WTC11 (cell line): ENCODE results near the gene NECTIN1. TPM values are rescaled to one million over a fixed set of nuclear protein-coding genes. Genes with fewer than 3 reads are reported as not detected.
A peak's percentile ranks its signal among the peaks of the same experiment; 100 is the strongest.

ENCODE experiments used
- ATAC-seq: fragments of 200-7000 bp; cut with Tn5 transposase; 2 replicates; pipeline ENCODE4 v1.10.0; 2021; ENCODE audit warnings: mild to moderate bottlenecking, moderate library complexity
- CTCF ChIA-PET: fragments of 300-600 bp; sonication (Branson Sonifier 250); formaldehyde crosslinking; loops from one replicate; lab custom pipeline; 2021; ENCODE audit warnings: antibody characterized with exemption; lab: Charles Lee
- POLR2A ChIA-PET: fragments of 350-600 bp; sonication (Branson Sonifier 250); formaldehyde crosslinking; loops from one replicate; lab custom pipeline; 2021; ENCODE audit warnings: antibody characterized with exemption; lab: Charles Lee
- DNase-seq: peaks from one replicate; pipeline ENCODE4 v3.0.0; 2021; ENCODE audit warnings: low spot score
- H3K27ac Mint-ChIP-seq: 2 replicates; pipeline ENCODE4 v1.8.0; 2021; ENCODE audit warnings: mixed read lengths
- H3K27me3 Mint-ChIP-seq: 2 replicates; pipeline ENCODE4 v1.8.0; 2021; ENCODE audit warnings: low read depth, mild to moderate bottlenecking, moderate library complexity, mixed read lengths
- H3K36me3 Mint-ChIP-seq: 2 replicates; pipeline ENCODE4 v1.8.0; 2021; ENCODE audit warnings: mixed read lengths
- H3K4me1 Mint-ChIP-seq: 2 replicates; pipeline ENCODE4 v1.8.0; 2022; ENCODE audit warnings: mixed read lengths
- H3K4me3 Mint-ChIP-seq: 2 replicates; pipeline ENCODE4 v1.8.0; 2021; ENCODE audit warnings: mild to moderate bottlenecking, moderate library complexity, mixed read lengths
- H3K9me3 Mint-ChIP-seq: 2 replicates; pipeline ENCODE4 v1.8.0; 2021; ENCODE audit warnings: mixed read lengths
- ATF1 ChIP-seq: sonication (generic); formaldehyde crosslinking; IDR thresholded peaks from 2 replicates; pipeline ENCODE4 v1.8.1; 2023; ENCODE audit warnings: mild to moderate bottlenecking, moderate library complexity, missing genetic modification reagents
- CREM ChIP-seq: sonication (generic); formaldehyde crosslinking; IDR thresholded peaks from 2 replicates; pipeline ENCODE4 v1.8.1; 2022; ENCODE audit warnings: mild to moderate bottlenecking, missing genetic modification reagents, moderate library complexity
- ETV6 ChIP-seq: sonication (generic); formaldehyde crosslinking; IDR thresholded peaks from 2 replicates; pipeline ENCODE4 v1.8.1; 2022; ENCODE audit warnings: mild to moderate bottlenecking, missing genetic modification reagents
- GABPB1 ChIP-seq: sonication (generic); formaldehyde crosslinking; IDR thresholded peaks from 2 replicates; pipeline ENCODE4 v1.8.1; 2023; ENCODE audit warnings: mild to moderate bottlenecking, missing genetic modification reagents
- GRHL2 ChIP-seq: fragments of 250-450 bp; sonication (Bioruptor Pico); IDR thresholded peaks from 2 replicates; pipeline ENCODE4 v1.8.0; 2022; ENCODE audit warnings: mild to moderate bottlenecking, moderate library complexity; ENCODE audit not compliant: insufficient replicate concordance, severe bottlenecking
- NFE2L1 ChIP-seq: sonication (generic); formaldehyde crosslinking; IDR thresholded peaks from 2 replicates; pipeline ENCODE4 v1.8.1; 2023; ENCODE audit warnings: missing genetic modification reagents
- NFYB ChIP-seq: sonication (generic); formaldehyde crosslinking; conservative IDR thresholded peaks from 2 replicates; pipeline ENCODE4 v1.8.0; 2022; ENCODE audit warnings: low read depth, missing genetic modification reagents
- NR3C1 ChIP-seq: sonication (generic); formaldehyde crosslinking; conservative IDR thresholded peaks from 2 replicates; pipeline ENCODE4 v1.8.1; 2023; ENCODE audit warnings: low read depth, mild to moderate bottlenecking, missing genetic modification reagents
- PRRX2 ChIP-seq: fragments of 250-450 bp; sonication (Bioruptor Pico); IDR thresholded peaks from 2 replicates; pipeline ENCODE4 v1.8.0; 2021; ENCODE audit warnings: mild to moderate bottlenecking
- SMAD3 ChIP-seq: sonication (generic); formaldehyde crosslinking; IDR thresholded peaks from 2 replicates; pipeline ENCODE4 v1.8.0; 2022; ENCODE audit warnings: missing genetic modification reagents, mild to moderate bottlenecking, borderline replicate concordance
- SOX15 ChIP-seq: fragments of 250-450 bp; sonication (Bioruptor Pico); IDR thresholded peaks from 2 replicates; pipeline ENCODE4 v1.9.0; 2021; ENCODE audit warnings: mild to moderate bottlenecking
- SP1 ChIP-seq: sonication (generic); formaldehyde crosslinking; conservative IDR thresholded peaks from 2 replicates; pipeline ENCODE4 v1.8.1; 2022; ENCODE audit warnings: missing genetic modification reagents
- TCF7 ChIP-seq: sonication (generic); formaldehyde crosslinking; IDR thresholded peaks from 2 replicates; pipeline ENCODE4 v1.8.0; 2022; ENCODE audit warnings: mild to moderate bottlenecking, low read depth, missing genetic modification reagents, moderate library complexity
- ZNF138 ChIP-seq: sonication (generic); formaldehyde crosslinking; conservative IDR thresholded peaks from 2 replicates; pipeline ENCODE4 v1.8.1; 2022; ENCODE audit warnings: mild to moderate bottlenecking, moderate library complexity, missing genetic modification reagents
- ZNF396 ChIP-seq: fragments of 250-450 bp; sonication (Bioruptor Pico); IDR thresholded peaks from 2 replicates; pipeline ENCODE4 v1.8.0; 2021; ENCODE audit warnings: mild to moderate bottlenecking, moderate library complexity, borderline replicate concordance
- total RNA-seq: library from RNA; stranded (reverse); gene quantifications from 3 replicates; pipeline ENCODE4 v1.2.3, GENCODE V29; 2021
- TF ChIP-seq, protein P1 (sequence below): sonication (generic); formaldehyde crosslinking; IDR thresholded peaks from 2 replicates; pipeline ENCODE4 v1.8.0; 2022; ENCODE audit warnings: mild to moderate bottlenecking, missing genetic modification reagents
- TF ChIP-seq, protein P2 (sequence below): fragments of 250-450 bp; sonication (Bioruptor Pico); IDR thresholded peaks from 2 replicates; pipeline ENCODE4 v1.9.0; 2021; ENCODE audit warnings: mild to moderate bottlenecking
- TF ChIP-seq, protein P3 (sequence below): sonication (generic); formaldehyde crosslinking; IDR thresholded peaks from 2 replicates; pipeline ENCODE4 v1.8.0; 2022; ENCODE audit warnings: mild to moderate bottlenecking, missing genetic modification reagents
- TF ChIP-seq, protein P4 (sequence below): sonication (generic); formaldehyde crosslinking; IDR thresholded peaks from 2 replicates; pipeline ENCODE4 v1.8.1; 2022; ENCODE audit warnings: mild to moderate bottlenecking, moderate library complexity, missing genetic modification reagents
- TF ChIP-seq, protein P5 (sequence below): sonication (generic); formaldehyde crosslinking; IDR thresholded peaks from 2 replicates; pipeline ENCODE4 v1.8.1; 2022; ENCODE audit warnings: mild to moderate bottlenecking, missing genetic modification reagents, moderate library complexity, borderline replicate concordance
- TF ChIP-seq, protein P6 (sequence below): sonication (generic); formaldehyde crosslinking; IDR thresholded peaks from 2 replicates; pipeline ENCODE4 v1.8.0; 2023; ENCODE audit warnings: mild to moderate bottlenecking, missing genetic modification reagents
- TF ChIP-seq, protein P7 (sequence below): fragments of 200-600 bp; IDR thresholded peaks from 2 replicates; pipeline ENCODE4 v1.8.0; 2022; ENCODE audit warnings: antibody characterized with exemption
- TF ChIP-seq, protein P8 (sequence below): sonication (generic); formaldehyde crosslinking; IDR thresholded peaks from 2 replicates; pipeline ENCODE4 v1.8.1; 2023; ENCODE audit warnings: mild to moderate bottlenecking, missing genetic modification reagents

NECTIN1 gene
- total RNA-seq, 1 experiment from 2014 or later, result 86.2 TPM

DNA sequence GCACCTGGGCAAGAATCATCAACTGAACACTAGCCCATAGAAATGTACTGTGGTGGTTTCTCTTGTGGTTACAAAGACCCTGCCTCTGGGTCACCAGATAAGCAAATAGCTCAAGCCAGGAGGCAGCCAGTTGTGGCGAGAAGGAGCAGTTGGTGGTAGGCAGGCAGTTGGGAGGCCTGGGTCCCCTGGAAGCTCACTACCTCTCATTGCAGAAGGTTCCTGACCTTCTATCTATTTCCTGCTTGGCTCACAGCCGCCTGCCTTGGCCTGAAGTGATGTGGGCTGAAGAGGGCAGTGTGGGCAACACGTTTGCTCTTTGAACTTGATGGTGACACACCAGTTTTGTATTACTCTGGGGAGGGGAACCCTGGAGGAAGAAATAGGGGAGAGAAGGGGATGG lies 34.7 kb downstream of the NECTIN1 start:
- H3K36me3 Mint-ChIP-seq, result no peaks in the 10 kb centered on the region
- H3K9me3 Mint-ChIP-seq, result no peaks in the 10 kb centered on the region
- H3K27ac Mint-ChIP-seq, result peak overlapping the region; percentile 19; the same call in 1 of the 2 replicates
- ChIA-PET POLR2A (interaction anchor here (1.0 to 1.2 kb wide), 2 partner anchors 9 to 32 kb away, joined by 3 read pairs; no protein-coding TSS in a partner anchor), CTCF (interaction anchor here (0.6 to 9.0 kb wide), 8 partner anchors 16 to 385 kb away, joined by 3 to 66 read pairs (median 4); partner anchors contain the start of gene NECTIN1)
- ATAC-seq (no peak), DNase-seq (no peak)
- no peaks in the 10 kb centered on the region for H3K27me3 Mint-ChIP-seq
- H3K4me3 Mint-ChIP-seq, result no peak overlapping the region
- TF ChIP-seq SP1 (CRISPR knock-in tag), result no peak
- no peak for TF ChIP-seq GRHL2 (CRISPR knock-in tag)
- TF ChIP-seq, all 79 proteins: peak for 0
- peaks cover 76% of the 10 kb centered on the region for H3K4me1 Mint-ChIP-seq

DNA sequence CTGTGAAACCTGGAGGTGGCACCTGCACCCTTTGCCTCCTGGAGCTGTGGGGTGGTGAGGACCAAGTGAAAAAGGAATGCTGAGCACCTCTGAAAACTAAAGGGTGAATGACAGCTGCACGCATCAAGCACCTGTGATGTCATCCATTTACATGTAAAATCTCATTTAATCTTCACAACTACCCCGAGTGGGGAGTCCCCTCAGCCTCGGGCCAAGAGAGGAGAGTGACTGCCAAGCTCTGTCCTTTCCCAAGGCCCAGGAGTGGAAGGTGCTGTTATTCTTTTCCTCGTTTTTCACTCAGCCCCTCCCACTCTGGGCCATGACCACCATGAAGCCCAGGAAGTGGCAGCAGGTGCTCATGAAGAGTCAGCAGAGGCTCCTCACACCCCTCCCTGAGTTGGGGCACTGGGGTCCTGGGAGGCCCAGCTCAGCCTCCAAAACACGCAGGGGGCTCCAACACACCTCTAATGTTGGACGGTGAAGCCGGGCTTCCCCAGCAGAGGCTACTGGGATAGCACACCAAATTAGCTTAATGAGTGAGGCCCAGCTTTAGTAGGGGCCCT lies 35.7 kb downstream of the NECTIN1 start:
- no peaks in the 10 kb centered on the region for H3K27me3 Mint-ChIP-seq
- DNase-seq (no peak), ATAC-seq (no peak)
- peaks cover 83% of the 10 kb centered on the region for H3K4me1 Mint-ChIP-seq
- POLR2A ChIA-PET, result interaction anchor here (1.2 kb wide), 1 partner anchor 8 kb away, joined by 3 read pairs; no protein-coding TSS in a partner anchor
- no peak overlapping the region for H3K4me3 Mint-ChIP-seq
- H3K9me3 Mint-ChIP-seq, result no peaks in the 10 kb centered on the region
- CTCF ChIA-PET, result interaction anchor here (0.6 to 9.0 kb wide), 7 partner anchors 11 to 415 kb away, joined by 3 to 66 read pairs (median 6); partner anchors contain the start of gene NECTIN1
- no peaks in the 10 kb centered on the region for H3K36me3 Mint-ChIP-seq
- peak overlapping the region; percentile 78; the same call in 1 of the 2 replicates for H3K27ac Mint-ChIP-seq
- TF ChIP-seq PRRX2 (CRISPR knock-in tag) (no peak), NR3C1 (CRISPR knock-in tag) (no peak), NFYB (no peak), ZNF138 (CRISPR knock-in tag) (no peak), SOX15 (CRISPR knock-in tag) (no peak), GABPB1 (CRISPR knock-in tag) (no peak), SMAD3 (CRISPR knock-in tag) (no peak)
- TF ChIP-seq, protein P1, sequence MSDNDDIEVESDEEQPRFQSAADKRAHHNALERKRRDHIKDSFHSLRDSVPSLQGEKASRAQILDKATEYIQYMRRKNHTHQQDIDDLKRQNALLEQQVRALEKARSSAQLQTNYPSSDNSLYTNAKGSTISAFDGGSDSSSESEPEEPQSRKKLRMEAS (CRISPR knock-in tag), result no peak
- TF ChIP-seq, protein P2, sequence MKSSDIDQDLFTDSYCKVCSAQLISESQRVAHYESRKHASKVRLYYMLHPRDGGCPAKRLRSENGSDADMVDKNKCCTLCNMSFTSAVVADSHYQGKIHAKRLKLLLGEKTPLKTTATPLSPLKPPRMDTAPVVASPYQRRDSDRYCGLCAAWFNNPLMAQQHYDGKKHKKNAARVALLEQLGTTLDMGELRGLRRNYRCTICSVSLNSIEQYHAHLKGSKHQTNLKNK (CRISPR knock-in tag), result no peak
- TF ChIP-seq, protein P3, sequence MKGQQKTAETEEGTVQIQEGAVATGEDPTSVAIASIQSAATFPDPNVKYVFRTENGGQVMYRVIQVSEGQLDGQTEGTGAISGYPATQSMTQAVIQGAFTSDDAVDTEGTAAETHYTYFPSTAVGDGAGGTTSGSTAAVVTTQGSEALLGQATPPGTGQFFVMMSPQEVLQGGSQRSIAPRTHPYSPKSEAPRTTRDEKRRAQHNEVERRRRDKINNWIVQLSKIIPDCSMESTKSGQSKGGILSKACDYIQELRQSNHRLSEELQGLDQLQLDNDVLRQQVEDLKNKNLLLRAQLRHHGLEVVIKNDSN (CRISPR knock-in tag), result no peak

DNA sequence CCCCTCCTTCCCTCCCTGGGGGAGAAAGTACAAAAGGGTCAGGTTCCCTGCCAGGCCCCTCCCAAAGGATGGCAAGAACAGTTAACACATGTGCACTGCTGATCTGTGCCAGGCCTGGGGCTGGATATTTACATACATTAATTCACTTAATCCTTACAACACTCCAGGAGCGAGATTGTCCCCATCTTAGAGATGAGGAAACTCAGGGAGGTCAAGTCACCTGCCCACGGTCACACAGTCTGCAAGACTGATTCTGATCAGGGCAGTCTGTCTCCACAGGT lies 36.5 kb downstream of the NECTIN1 start:
- H3K4me1 Mint-ChIP-seq, result peaks cover 86% of the 10 kb centered on the region
- H3K4me3 Mint-ChIP-seq, result no peak overlapping the region
- POLR2A ChIA-PET, result no interaction called here
- no peaks in the 10 kb centered on the region for H3K27me3 Mint-ChIP-seq
- H3K9me3 Mint-ChIP-seq, result no peaks in the 10 kb centered on the region
- H3K27ac Mint-ChIP-seq, result no peak overlapping the region
- no peak for DNase-seq
- CTCF ChIA-PET, result interaction anchor here (1.0 to 9.0 kb wide), 6 partner anchors 10 to 51 kb away, joined by 3 to 66 read pairs (median 9); partner anchors contain the start of gene NECTIN1
- ATAC-seq, result no peak
- no peaks in the 10 kb centered on the region for H3K36me3 Mint-ChIP-seq
- TF ChIP-seq ETV6 (no peak), TCF7 (CRISPR knock-in tag) (no peak), CREM (no peak), ATF1 (CRISPR knock-in tag) (no peak), NFE2L1 (no peak), ZNF396 (no peak)
- TF ChIP-seq, protein P4, sequence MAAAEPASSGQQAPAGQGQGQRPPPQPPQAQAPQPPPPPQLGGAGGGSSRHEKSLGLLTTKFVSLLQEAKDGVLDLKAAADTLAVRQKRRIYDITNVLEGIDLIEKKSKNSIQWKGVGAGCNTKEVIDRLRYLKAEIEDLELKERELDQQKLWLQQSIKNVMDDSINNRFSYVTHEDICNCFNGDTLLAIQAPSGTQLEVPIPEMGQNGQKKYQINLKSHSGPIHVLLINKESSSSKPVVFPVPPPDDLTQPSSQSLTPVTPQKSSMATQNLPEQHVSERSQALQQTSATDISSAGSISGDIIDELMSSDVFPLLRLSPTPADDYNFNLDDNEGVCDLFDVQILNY (CRISPR knock-in tag), result no peak
- TF ChIP-seq, protein P5, sequence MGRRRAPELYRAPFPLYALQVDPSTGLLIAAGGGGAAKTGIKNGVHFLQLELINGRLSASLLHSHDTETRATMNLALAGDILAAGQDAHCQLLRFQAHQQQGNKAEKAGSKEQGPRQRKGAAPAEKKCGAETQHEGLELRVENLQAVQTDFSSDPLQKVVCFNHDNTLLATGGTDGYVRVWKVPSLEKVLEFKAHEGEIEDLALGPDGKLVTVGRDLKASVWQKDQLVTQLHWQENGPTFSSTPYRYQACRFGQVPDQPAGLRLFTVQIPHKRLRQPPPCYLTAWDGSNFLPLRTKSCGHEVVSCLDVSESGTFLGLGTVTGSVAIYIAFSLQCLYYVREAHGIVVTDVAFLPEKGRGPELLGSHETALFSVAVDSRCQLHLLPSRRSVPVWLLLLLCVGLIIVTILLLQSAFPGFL (CRISPR knock-in tag), result no peak
- TF ChIP-seq, protein P6, sequence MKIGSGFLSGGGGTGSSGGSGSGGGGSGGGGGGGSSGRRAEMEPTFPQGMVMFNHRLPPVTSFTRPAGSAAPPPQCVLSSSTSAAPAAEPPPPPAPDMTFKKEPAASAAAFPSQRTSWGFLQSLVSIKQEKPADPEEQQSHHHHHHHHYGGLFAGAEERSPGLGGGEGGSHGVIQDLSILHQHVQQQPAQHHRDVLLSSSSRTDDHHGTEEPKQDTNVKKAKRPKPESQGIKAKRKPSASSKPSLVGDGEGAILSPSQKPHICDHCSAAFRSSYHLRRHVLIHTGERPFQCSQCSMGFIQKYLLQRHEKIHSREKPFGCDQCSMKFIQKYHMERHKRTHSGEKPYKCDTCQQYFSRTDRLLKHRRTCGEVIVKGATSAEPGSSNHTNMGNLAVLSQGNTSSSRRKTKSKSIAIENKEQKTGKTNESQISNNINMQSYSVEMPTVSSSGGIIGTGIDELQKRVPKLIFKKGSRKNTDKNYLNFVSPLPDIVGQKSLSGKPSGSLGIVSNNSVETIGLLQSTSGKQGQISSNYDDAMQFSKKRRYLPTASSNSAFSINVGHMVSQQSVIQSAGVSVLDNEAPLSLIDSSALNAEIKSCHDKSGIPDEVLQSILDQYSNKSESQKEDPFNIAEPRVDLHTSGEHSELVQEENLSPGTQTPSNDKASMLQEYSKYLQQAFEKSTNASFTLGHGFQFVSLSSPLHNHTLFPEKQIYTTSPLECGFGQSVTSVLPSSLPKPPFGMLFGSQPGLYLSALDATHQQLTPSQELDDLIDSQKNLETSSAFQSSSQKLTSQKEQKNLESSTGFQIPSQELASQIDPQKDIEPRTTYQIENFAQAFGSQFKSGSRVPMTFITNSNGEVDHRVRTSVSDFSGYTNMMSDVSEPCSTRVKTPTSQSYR (CRISPR knock-in tag), result no peak
- TF ChIP-seq, protein P7, sequence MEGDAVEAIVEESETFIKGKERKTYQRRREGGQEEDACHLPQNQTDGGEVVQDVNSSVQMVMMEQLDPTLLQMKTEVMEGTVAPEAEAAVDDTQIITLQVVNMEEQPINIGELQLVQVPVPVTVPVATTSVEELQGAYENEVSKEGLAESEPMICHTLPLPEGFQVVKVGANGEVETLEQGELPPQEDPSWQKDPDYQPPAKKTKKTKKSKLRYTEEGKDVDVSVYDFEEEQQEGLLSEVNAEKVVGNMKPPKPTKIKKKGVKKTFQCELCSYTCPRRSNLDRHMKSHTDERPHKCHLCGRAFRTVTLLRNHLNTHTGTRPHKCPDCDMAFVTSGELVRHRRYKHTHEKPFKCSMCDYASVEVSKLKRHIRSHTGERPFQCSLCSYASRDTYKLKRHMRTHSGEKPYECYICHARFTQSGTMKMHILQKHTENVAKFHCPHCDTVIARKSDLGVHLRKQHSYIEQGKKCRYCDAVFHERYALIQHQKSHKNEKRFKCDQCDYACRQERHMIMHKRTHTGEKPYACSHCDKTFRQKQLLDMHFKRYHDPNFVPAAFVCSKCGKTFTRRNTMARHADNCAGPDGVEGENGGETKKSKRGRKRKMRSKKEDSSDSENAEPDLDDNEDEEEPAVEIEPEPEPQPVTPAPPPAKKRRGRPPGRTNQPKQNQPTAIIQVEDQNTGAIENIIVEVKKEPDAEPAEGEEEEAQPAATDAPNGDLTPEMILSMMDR, result no peak
- TF ChIP-seq, protein P8, sequence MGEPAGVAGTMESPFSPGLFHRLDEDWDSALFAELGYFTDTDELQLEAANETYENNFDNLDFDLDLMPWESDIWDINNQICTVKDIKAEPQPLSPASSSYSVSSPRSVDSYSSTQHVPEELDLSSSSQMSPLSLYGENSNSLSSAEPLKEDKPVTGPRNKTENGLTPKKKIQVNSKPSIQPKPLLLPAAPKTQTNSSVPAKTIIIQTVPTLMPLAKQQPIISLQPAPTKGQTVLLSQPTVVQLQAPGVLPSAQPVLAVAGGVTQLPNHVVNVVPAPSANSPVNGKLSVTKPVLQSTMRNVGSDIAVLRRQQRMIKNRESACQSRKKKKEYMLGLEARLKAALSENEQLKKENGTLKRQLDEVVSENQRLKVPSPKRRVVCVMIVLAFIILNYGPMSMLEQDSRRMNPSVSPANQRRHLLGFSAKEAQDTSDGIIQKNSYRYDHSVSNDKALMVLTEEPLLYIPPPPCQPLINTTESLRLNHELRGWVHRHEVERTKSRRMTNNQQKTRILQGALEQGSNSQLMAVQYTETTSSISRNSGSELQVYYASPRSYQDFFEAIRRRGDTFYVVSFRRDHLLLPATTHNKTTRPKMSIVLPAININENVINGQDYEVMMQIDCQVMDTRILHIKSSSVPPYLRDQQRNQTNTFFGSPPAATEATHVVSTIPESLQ (CRISPR knock-in tag), result no peak
